Aorta (tissue), 5 donors: Measurements from ENCODE around the gene ART5. TPM values are rescaled to one million over a fixed set of nuclear protein-coding genes. Genes with fewer than 3 reads are reported as not detected.
"Not testable (repeated sequence)": the region's sequence is repeated elsewhere in the genome, so short reads cannot be mapped to it uniquely, and the experiment has no call there.

Experiments
- ATAC-seq: fragments of 200-7000 bp; cut with Tn5 transposase; one replicate; pipeline ENCODE4 v1.9.1; 2022; ENCODE audit warnings: moderate library complexity; ENCODE audit not compliant: low FRiP score
- DNase-seq, 2 donors: peaks; one replicate each; pipeline ENCODE4 v3.0.0-alpha.2; 2020
- H3K27ac ChIP-seq, 2 donors: one replicate each; pipeline ENCODE4 v1.5.1; 2013; ENCODE audit warnings: low read length in 2 of 2, mild to moderate bottlenecking in 2 of 2, moderate library complexity in 2 of 2, control low read depth in 1 of 2, inconsistent platforms in 1 of 2, low read depth in 1 of 2
- H3K27me3 ChIP-seq, 2 donors: one replicate each; pipeline ENCODE4 v1.6.1; 2013; ENCODE audit warnings: control low read depth in 1 of 2, low read length in 1 of 2, mild to moderate bottlenecking in 1 of 2, moderate library complexity in 1 of 2; ENCODE audit not compliant: insufficient read depth in 2 of 2, control insufficient read depth in 1 of 2
- H3K36me3 ChIP-seq, 2 donors: one replicate each; pipeline ENCODE4 v1.6.1; 2013; ENCODE audit warnings: control low read depth in 1 of 2, low read length in 1 of 2, mild to moderate bottlenecking in 1 of 2; ENCODE audit not compliant: insufficient read depth in 2 of 2, control insufficient read depth in 1 of 2
- H3K4me1 ChIP-seq, 2 donors: one replicate each; pipeline ENCODE4 v1.6.1; 2013; ENCODE audit warnings: low read length in 2 of 2, control low read depth in 1 of 2, mild to moderate bottlenecking in 1 of 2, moderate library complexity in 1 of 2; ENCODE audit not compliant: insufficient read depth in 2 of 2, control insufficient read depth in 1 of 2
- H3K4me3 ChIP-seq, 2 donors: one replicate each; pipeline ENCODE4 v1.5.1; 2013; ENCODE audit warnings: low read length in 2 of 2, control low read depth in 1 of 2, mild to moderate bottlenecking in 1 of 2
- H3K9me3 ChIP-seq: one replicate; pipeline ENCODE4 v1.6.1; 2013; ENCODE audit warnings: mild to moderate bottlenecking, low read length; ENCODE audit not compliant: control insufficient read depth
- WGBS, 2 donors: extraction: QIAGEN DNeasy Blood & Tissue Kit; methylation state at CpG; one replicate each; pipeline ENCODE4 v1.1.7; 2013; 5-methylcytosine and 5-hydroxymethylcytosine counted together
- intact Hi-C, 2 donors: fragments of 100-400 bp; cut with DNase I; formaldehyde crosslinking; loops; one replicate each; pipeline versions ENCODE4 v1.14.2 to v1.15.0; 2022
- polyA plus RNA-seq, 2 donors: library from polyadenylated mRNA; stranded (reverse); fragments of 200-250 nt; gene quantifications; one replicate each; pipeline ENCODE4 v1.2.3, GENCODE V29; 2013
- total RNA-seq, 2 donors: library from RNA; stranded (reverse); fragmentation: NEBNext Ultra II Directional; extraction: Animal tissue kit (Norgen Biotek cat#: 25700); gene quantifications; one replicate each; pipeline ENCODE4 v1.2.1, GENCODE V29; 2021
- donor health status: healthy with polysubstance abuse.
- donor health status: Bipolar disorder and iron deficiency.
- donor health status: DM: no; HTN: no; CAD: no.
- donor health status: DM: no; HTN: no; CAD: no.
- donor health status: DM: yes; HTN: yes; CAD: no.

ART5 gene
- total and polyA plus RNA-seq, 4 donors, result not detected

- ATAC-seq (no peak), DNase-seq (no peak)
- no peaks in the 10 kb centered on the region for H3K9me3 ChIP-seq
- no peak within 1 kb of the TSS for H3K4me3 ChIP-seq
- no peak within 1 kb of the TSS for H3K27ac ChIP-seq
- H3K27me3 ChIP-seq, result no peaks in the 10 kb centered on the region
- no peaks in the 10 kb centered on the region for H3K36me3 ChIP-seq
- WGBS, 2 donors, result 74 to 81% methylated on average over 4 of the region's 4 CpGs
- H3K4me1 ChIP-seq, result no peaks in the 10 kb centered on the region
- intact Hi-C loops, result no loop called here
Observed at GRCh38 chr11:3644817-3645235, 3.0 kb upstream of the ART5 start, which contains the start of gene ART1. Gene ART1 (plus strand): TSS chr11:3645128. CDS start chr11:3659214, 14,086 bp downstream.

GRCh38 chr11:3643102-3643546 lies 1.3 kb upstream of the ART5 start:
- WGBS, 2 donors, result 49 to 57% methylated on average over 11 of the region's 11 CpGs
- H3K27ac ChIP-seq, H3K27me3 ChIP-seq, H3K9me3 ChIP-seq, H3K36me3 ChIP-seq, intact Hi-C loops, ATAC-seq, H3K4me3 ChIP-seq, H3K4me1 ChIP-seq: not testable (repeated sequence)
- DNase-seq, result peak in 1 of 2 donors; percentile 45

GRCh38 chr11:3642071-3642951 lies 519 bp upstream of the ART5 start:
- intact Hi-C loops, result no loop called here
- H3K9me3 ChIP-seq, result no peaks in the 10 kb centered on the region
- DNase-seq (peak; percentile 77 to 90), ATAC-seq (peak; percentile 91)
- 1 to 2% methylated on average over 47 to 55 of the region's 55 CpGs for WGBS, 2 donors
- no peak overlapping the region for H3K27ac ChIP-seq
- peak overlapping the region in 1 of 2 donors; percentile 22 for H3K4me3 ChIP-seq
- H3K36me3 ChIP-seq, result no peaks in the 10 kb centered on the region
- no peaks in the 10 kb centered on the region for H3K4me1 ChIP-seq
- no peaks in the 10 kb centered on the region for H3K27me3 ChIP-seq

- no peaks in the 10 kb centered on the region for H3K36me3 ChIP-seq
- H3K27ac ChIP-seq, result no peak overlapping the region
- 64 to 68% methylated on average over 8 of the region's 8 CpGs for WGBS, 2 donors
- no peaks in the 10 kb centered on the region for H3K4me1 ChIP-seq
- no peaks in the 10 kb centered on the region for H3K9me3 ChIP-seq
- no peak overlapping the region for H3K4me3 ChIP-seq
- intact Hi-C loops, result no loop called here
- no peak for DNase-seq
- no peaks in the 10 kb centered on the region for H3K27me3 ChIP-seq
- ATAC-seq, result no peak
Observed at GRCh38 chr11:3641191-3641590, 601 bp downstream of the ART5 start.

GRCh38 chr11:3639841-3640240 lies 2.0 kb downstream of the ART5 start:
- H3K27ac ChIP-seq, result no peak overlapping the region

GRCh38 chr11:3638513-3638912 lies 3.3 kb downstream of the ART5 start:
- H3K27ac ChIP-seq, result no peak overlapping the region
- no peaks in the 10 kb centered on the region for H3K27me3 ChIP-seq
- WGBS, 2 donors, result 89 to 91% methylated on average over 5 of the region's 5 CpGs
- DNase-seq (peak in 1 of 2 donors; percentile 32), ATAC-seq (no peak)
- no peaks in the 10 kb centered on the region for H3K9me3 ChIP-seq
- H3K36me3 ChIP-seq, result no peaks in the 10 kb centered on the region
- H3K4me3 ChIP-seq, result no peak overlapping the region
- H3K4me1 ChIP-seq, result no peaks in the 10 kb centered on the region
- intact Hi-C loops, result no loop called here

More at GRCh38 chr11:3639841-3640240, 2.0 kb downstream of the ART5 start:
- DNase-seq (peak in 1 of 2 donors; percentile 73), ATAC-seq (no peak)
- H3K4me3 ChIP-seq, result no peak overlapping the region
- intact Hi-C loops, result no loop called here
- H3K9me3 ChIP-seq, result no peaks in the 10 kb centered on the region
- no peaks in the 10 kb centered on the region for H3K36me3 ChIP-seq
- H3K27me3 ChIP-seq, result no peaks in the 10 kb centered on the region
- 95 to 96% methylated on average over 14 of the region's 14 CpGs for WGBS, 2 donors
- H3K4me1 ChIP-seq, result no peaks in the 10 kb centered on the region

GRCh38 chr11:3637201-3637600 lies 4.6 kb downstream of the ART5 start:
- H3K36me3 ChIP-seq, result no peaks in the 10 kb centered on the region
- intact Hi-C loops, result no loop called here
- no peaks in the 10 kb centered on the region for H3K27me3 ChIP-seq
- no peak overlapping the region for H3K4me3 ChIP-seq
- no peak overlapping the region for H3K27ac ChIP-seq
- DNase-seq (peak in 1 of 2 donors; percentile 54), ATAC-seq (no peak)
- H3K9me3 ChIP-seq, result no peaks in the 10 kb centered on the region
- 84 to 86% methylated on average over 13 of the region's 13 CpGs for WGBS, 2 donors
- H3K4me1 ChIP-seq, result no peaks in the 10 kb centered on the region

GRCh38 chr11:3635641-3636375 lies 6.0 kb downstream of the ART5 start:
- H3K27ac ChIP-seq, result no peak overlapping the region
- ATAC-seq (no peak), DNase-seq (peak in 1 of 2 donors; percentile 47)
- no peak overlapping the region for H3K4me3 ChIP-seq
- intact Hi-C loops, result no loop called here
- no peaks in the 10 kb centered on the region for H3K4me1 ChIP-seq
- H3K36me3 ChIP-seq, result no peaks in the 10 kb centered on the region
- H3K9me3 ChIP-seq, result no peaks in the 10 kb centered on the region
- 93% methylated on average over 15 of the region's 15 CpGs for WGBS, 2 donors
- H3K27me3 ChIP-seq, result no peaks in the 10 kb centered on the region
